GM23248 (cell line): ENCODE measurements around the gene AQP12A.

ENCODE experiments used
- EZH2 ChIP-seq: fragments of 200-600 bp; sonication (generic); IDR thresholded peaks from 2 replicates; pipeline ENCODE4 v1.6.1; 2018; ENCODE audit warnings: antibody characterized with exemption, mild to moderate bottlenecking; ENCODE audit not compliant: insufficient read depth, poor library complexity, severe bottlenecking
- EZH2phosphoT487 ChIP-seq: fragments of 200-600 bp; sonication (generic); IDR thresholded peaks from 2 replicates; pipeline ENCODE4 v1.6.1; 2018; ENCODE audit warnings: antibody characterized with exemption, moderate library complexity, mild to moderate bottlenecking, low read depth; ENCODE audit not compliant: insufficient read depth

DNA sequence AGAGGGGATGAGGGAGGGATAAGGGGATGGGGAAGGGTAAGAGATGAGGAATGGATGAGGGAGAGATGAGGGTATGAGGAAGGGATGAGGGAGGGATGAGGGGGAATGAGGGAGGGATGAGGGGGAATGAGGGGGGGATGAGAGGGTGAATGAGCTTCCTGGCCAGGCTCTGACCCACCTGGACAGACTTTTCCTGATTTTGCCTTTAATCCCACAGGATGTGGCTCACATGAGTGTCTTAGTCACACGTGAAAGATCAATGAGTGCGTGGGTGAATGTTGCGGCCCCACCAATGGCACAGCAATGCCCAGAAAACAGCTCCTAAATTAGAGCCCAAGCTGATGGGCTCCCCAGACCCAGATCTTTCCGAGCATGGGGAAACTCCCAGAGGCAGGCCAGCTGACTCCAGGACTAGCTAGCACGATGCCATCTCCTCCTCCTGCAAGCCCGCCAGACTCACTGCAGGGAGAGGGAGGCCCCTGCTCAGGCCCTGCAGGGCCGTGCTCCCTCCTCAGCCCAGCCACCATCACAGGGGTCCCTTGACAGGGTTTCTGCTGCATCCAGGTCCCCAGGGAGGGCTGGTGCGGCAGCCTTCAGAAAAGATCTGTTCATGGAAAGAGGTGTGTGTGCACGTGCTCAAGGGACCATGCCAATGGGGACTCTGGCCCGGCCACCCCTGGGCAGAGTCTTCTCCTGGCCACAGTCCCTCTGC lies 41.4 kb downstream of the AQP12A start:
- TF ChIP-seq EZH2phosphoT487 (no peak), EZH2 (no peak)
